Stimulated activated CD4-positive, alpha-beta T cell treated with anti-CD3 and anti-CD28 coated beads, Interleukin-15, amount 100 ng/mL, for 48 hours (primary cell): ENCODE data around the gene CYS1.
A peak's percentile ranks its signal among the peaks of the same experiment; 100 is the strongest.

ENCODE experiments used
- DNase-seq, 2 donors: peaks; one replicate each; pipeline ENCODE4 v3.0.0-alpha.2; 2020; ENCODE audit warnings: low read depth in 2 of 2

The CYS1 gene

GRCh38 chr2:10047616-10048500, 32.4 kb downstream of the CYS1 start:
- no peak for DNase-seq

- no peak for DNase-seq
These were observed 33.3 kb downstream of the CYS1 start for GRCh38 chr2:10046931-10047330.

- DNase-seq = no peak
These were observed 34.5 kb downstream of the CYS1 start for GRCh38 chr2:10045561-10046355.

- DNase-seq = peak; percentile 83 to 94
These were observed 36.2 kb downstream of the CYS1 start for GRCh38 chr2:10043906-10044601.

- peak; percentile 38 to 59 for DNase-seq
These were observed 36.8 kb downstream of the CYS1 start, which contains the start of gene KLF11 for GRCh38 chr2:10043256-10043905. KLF11 (plus strand) TSS chr2:10043550; CDS start chr2:10043717, 167 bp downstream.

GRCh38 chr2:10042301-10043161, 37.7 kb downstream of the CYS1 start:
- DNase-seq = no peak

- no peak for DNase-seq
These were observed 38.5 kb downstream of the CYS1 start for GRCh38 chr2:10041711-10042110.

GRCh38 chr2:10039658-10040410, 40.4 kb downstream of the CYS1 start:
- DNase-seq = no peak

GRCh38 chr2:10038716-10039115, 41.5 kb downstream of the CYS1 start:
- no peak for DNase-seq

- no peak for DNase-seq
These were observed 42.1 kb downstream of the CYS1 start for GRCh38 chr2:10038123-10038522.

- peak in 1 of 2 donors; percentile 14 for DNase-seq
These were observed 43.9 kb downstream of the CYS1 start for GRCh38 chr2:10036095-10036884.

- no peak for DNase-seq
These were observed 44.6 kb downstream of the CYS1 start for GRCh38 chr2:10035633-10036032.

GRCh38 chr2:10035053-10035422, 45.2 kb downstream of the CYS1 start:
- DNase-seq = no peak

GRCh38 chr2:10034333-10035052, 45.7 kb downstream of the CYS1 start:
- no peak for DNase-seq

- DNase-seq = no peak
These were observed 46.8 kb downstream of the CYS1 start for GRCh38 chr2:10033251-10034006.

GRCh38 chr2:10032746-10033105, 47.5 kb downstream of the CYS1 start:
- no peak for DNase-seq

GRCh38 chr2:10031886-10032745, 48.1 kb downstream of the CYS1 start:
- DNase-seq = no peak
